ENCODE data around the gene LILRB2.

DNA sequence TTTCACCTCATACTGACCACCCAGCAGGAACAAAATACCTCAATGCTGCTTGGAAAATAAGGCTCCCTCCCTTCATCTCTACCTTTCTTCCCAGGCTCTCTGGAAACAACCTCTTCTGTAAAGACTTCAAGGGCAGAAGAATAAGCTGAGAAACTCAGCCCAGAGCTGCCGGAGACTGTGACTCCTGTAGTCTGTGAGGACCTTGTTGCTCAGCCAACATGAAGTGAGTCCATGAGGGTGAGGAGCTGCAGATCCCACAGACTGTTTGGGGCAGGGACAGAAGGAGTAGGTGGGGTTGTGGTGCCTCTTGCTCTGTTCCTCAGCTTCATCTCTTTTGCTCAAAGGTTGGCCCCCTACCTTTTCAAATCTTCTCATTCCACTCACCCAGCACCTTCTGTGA is 24.2 kb upstream of the LILRB2 start:
- TF ChIP-seq CTCF (conservative IDR thresholded peaks at IDR 0.05) (no peak), EZH2 (IDR thresholded peaks at IDR 0.05; ENCODE audit: low read depth) (no peak)
